Measurements from ENCODE around the gene PARD3. TPM values are rescaled to one million over a fixed set of nuclear protein-coding genes. Genes with fewer than 3 reads are reported as not detected.

PARD3 gene
- total RNA-seq, 1 donor from 2014 or later = 34.1 TPM

DNA sequence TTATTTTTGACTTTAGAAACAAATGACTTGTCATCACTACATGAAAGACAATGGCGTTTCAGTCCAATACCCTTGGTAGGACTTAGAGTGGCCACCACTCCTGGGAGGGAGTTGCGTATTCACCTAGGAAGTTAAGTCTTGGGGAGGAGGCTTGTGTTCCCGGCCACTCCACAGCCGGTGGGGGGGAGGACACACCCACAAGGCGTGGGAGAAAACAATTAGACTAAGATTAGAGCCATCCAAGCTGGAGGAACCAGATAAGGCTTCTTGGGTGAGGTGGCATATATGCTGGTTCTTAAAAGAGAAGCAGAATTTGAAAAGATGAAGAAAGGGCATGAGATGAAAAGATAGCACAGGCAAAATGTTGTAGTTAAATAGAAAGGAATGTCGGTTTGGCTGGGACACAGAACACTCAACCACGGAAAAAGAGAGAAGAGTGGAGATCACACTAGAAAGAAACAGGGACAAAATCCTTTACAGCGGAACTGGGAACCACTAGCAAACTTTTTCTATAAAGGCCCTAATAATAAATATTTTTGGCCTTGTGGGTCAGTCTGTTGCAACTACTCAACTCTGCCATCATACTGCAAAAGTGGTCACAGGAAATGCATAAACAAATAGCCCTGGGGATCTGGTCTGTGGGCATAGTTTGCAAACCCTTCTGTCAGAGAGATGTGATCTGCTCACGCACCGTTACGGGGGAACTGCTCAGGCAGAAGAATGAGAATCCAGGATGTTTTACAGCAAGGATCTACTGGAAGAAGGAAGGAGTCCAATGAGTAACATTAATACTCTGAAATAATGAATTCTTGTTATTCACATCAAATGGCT, 651.8 kb downstream of the PARD3 start:
- Histone ChIP-seq H3K27ac (no peak overlapping the region), H3K4me3 (no peak overlapping the region), H3K27me3 (ENCODE audit: low read depth) (no peaks in the 10 kb centered on the region), H3K4me1 (no peaks in the 10 kb centered on the region), H3K36me3 (no peaks in the 10 kb centered on the region), H3K9me3 (no peaks in the 10 kb centered on the region)
- ATAC-seq (no peak), DNase-seq (no peak)
- intact Hi-C loops (cut with DNase I) = no loop called here
- TF ChIP-seq, protein P1, sequence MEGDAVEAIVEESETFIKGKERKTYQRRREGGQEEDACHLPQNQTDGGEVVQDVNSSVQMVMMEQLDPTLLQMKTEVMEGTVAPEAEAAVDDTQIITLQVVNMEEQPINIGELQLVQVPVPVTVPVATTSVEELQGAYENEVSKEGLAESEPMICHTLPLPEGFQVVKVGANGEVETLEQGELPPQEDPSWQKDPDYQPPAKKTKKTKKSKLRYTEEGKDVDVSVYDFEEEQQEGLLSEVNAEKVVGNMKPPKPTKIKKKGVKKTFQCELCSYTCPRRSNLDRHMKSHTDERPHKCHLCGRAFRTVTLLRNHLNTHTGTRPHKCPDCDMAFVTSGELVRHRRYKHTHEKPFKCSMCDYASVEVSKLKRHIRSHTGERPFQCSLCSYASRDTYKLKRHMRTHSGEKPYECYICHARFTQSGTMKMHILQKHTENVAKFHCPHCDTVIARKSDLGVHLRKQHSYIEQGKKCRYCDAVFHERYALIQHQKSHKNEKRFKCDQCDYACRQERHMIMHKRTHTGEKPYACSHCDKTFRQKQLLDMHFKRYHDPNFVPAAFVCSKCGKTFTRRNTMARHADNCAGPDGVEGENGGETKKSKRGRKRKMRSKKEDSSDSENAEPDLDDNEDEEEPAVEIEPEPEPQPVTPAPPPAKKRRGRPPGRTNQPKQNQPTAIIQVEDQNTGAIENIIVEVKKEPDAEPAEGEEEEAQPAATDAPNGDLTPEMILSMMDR (IDR thresholded peaks at IDR 0.05) = no peak

DNA sequence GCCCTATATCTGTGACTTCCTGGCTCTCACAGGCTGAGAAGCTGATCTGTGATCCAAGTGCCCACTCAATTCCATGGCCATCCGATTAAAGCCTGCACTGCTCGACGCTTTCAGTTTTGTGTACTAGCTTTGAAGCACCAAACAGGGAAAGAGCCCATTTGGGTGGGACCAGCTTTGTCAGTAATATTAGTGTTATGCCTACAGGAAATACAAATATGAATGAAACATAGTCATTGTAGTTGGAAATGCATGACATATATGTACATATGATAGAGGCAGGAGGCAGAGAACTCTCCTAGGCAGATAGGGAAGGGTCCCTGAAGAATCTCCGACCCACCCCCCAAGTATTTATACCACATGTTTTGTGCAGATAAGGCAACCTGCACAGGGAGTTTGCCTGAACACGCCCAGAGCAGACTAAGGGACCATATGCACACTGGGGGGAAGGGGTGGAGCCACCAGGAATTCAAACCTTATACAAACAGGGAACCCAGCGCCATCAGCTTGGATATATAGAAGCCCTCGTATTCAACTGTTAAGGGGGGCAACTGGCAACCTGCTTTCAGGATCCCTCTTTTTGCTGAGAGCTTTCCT, 653.2 kb downstream of the PARD3 start:
- TF ChIP-seq, protein P1 (IDR thresholded peaks at IDR 0.05) = no peak
- Histone ChIP-seq H3K27ac (no peak overlapping the region), H3K27me3 (ENCODE audit: low read depth) (no peaks in the 10 kb centered on the region), H3K4me3 (no peak overlapping the region), H3K36me3 (no peaks in the 10 kb centered on the region), H3K4me1 (no peaks in the 10 kb centered on the region), H3K9me3 (no peaks in the 10 kb centered on the region)
- DNase-seq (no peak), ATAC-seq (no peak)
- intact Hi-C loops (cut with DNase I) = no loop called here

DNA sequence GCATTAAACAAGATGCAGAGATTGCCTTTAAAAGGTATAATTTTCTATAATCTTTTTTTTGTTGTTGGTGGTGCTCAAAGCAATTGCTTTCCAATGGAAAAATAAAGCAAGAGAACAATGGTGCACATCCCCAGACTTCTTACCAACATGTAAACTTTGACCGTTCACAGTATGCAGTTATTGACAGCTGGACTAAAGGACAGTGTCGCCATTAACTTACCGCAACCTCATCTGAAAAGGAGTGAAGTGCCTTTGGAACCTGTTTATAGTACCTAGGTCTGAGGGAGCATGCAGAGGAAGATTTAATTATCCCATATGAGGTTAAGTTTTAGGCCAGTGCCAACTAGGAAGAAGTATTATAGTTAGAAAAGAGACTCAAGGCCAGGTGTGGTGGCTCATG, 654.5 kb downstream of the PARD3 start:
- DNase-seq (no peak), ATAC-seq (no peak)
- H3K4me3 ChIP-seq = no peak overlapping the region
- H3K4me1 ChIP-seq = no peaks in the 10 kb centered on the region
- intact Hi-C loops (cut with DNase I) = no loop called here
- H3K27me3 ChIP-seq (ENCODE audit: low read depth) = no peaks in the 10 kb centered on the region
- H3K27ac ChIP-seq = no peak overlapping the region
- TF ChIP-seq, protein P1 (IDR thresholded peaks at IDR 0.05) = no peak
- no peaks in the 10 kb centered on the region for H3K9me3 ChIP-seq
- H3K36me3 ChIP-seq = no peaks in the 10 kb centered on the region

DNA sequence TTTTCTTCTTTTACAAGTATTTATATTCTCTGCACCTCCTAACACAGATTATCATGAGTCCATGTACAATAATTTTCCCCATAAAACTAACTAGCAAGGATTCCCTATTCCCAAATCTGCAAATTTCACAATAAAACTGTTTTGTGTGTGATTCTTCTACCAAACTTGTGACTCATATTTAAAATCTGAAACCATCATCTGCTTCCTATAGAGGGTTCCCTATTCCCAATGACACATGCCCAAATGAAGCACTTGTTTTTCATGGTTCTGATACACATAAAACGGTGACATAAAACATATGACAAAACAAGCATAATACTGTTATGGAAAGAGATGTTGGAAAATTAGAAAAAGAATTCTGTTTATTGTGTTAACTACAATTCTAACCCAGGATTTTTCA, 657.6 kb downstream of the PARD3 start:
- H3K4me3 ChIP-seq = no peak overlapping the region
- ATAC-seq (no peak), DNase-seq (no peak)
- no peaks in the 10 kb centered on the region for H3K4me1 ChIP-seq
- TF ChIP-seq, protein P1 (IDR thresholded peaks at IDR 0.05) = no peak
- H3K27me3 ChIP-seq (ENCODE audit: low read depth) = no peaks in the 10 kb centered on the region
- H3K9me3 ChIP-seq = no peaks in the 10 kb centered on the region
- intact Hi-C loops (cut with DNase I) = no loop called here
- no peak overlapping the region for H3K27ac ChIP-seq
- no peaks in the 10 kb centered on the region for H3K36me3 ChIP-seq

DNA sequence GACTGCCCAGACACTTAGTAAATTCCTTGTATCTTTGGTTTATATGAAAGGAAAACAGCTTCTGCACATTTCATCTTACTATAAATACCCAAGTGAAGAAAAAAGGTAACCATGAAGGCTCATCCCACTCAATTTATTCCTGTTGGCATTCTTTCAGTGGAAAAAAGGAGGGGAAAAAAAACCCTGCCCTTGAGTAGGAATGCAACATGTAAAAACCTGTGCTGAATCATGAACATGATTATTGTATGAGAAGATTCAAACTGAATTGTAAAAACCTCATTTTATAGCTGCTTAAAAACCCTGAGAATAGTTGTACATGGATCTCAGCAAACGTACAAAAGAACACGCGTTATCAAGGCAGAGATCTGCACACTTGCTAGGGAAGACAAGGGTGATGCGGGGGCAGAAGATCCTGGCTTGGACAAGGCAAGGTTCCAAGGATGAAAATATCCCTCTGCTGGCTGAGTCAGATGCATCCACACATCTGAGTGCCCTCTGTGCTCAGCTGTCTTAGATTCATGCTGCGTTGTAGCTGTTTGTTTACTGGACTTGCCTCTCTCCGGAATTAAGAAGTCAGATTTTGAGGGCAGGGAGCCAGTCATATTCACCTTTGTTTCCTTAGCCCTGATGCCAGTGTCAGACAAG, 658.2 kb downstream of the PARD3 start:
- TF ChIP-seq, protein P1 (IDR thresholded peaks at IDR 0.05) = no peak
- DNase-seq (no peak), ATAC-seq (no peak)
- Histone ChIP-seq H3K27ac (no peak overlapping the region), H3K4me3 (no peak overlapping the region), H3K27me3 (ENCODE audit: low read depth) (no peaks in the 10 kb centered on the region), H3K4me1 (no peaks in the 10 kb centered on the region), H3K36me3 (no peaks in the 10 kb centered on the region), H3K9me3 (no peaks in the 10 kb centered on the region)
- intact Hi-C loops (cut with DNase I) = no loop called here

All from lower lobe of right lung (tissue), 2 donors.